Measurements from ENCODE around the gene WDR11.

WDR11 gene

DNA sequence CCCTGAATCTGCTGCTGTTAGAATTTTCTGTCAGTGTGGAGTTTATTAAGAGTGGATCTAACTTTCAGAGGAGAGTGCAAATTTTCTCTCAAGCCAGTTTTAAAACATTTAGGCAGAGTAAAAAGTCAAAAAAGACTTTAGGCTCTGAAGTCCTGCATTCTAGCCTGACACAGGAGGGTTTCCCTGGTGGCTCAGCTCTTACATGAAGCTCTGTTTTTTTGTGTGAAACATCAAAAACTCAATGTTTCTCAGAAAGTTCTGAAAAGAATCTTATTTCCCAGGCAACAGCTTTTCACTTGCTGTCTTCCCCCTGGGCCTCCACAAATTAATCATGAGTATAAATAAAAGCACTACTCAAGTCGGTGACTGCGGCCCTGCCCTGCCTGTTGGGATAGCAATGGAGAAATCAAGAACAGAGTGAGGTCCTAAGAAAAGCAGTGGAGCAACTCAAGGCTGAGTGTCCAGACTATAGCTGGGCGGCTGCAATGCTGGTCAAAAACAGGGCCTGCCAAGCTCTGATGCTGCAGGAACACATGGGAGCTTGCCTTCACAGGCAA lies 22.3 kb upstream of the WDR11 start:
- TF ChIP-seq, protein P1, sequence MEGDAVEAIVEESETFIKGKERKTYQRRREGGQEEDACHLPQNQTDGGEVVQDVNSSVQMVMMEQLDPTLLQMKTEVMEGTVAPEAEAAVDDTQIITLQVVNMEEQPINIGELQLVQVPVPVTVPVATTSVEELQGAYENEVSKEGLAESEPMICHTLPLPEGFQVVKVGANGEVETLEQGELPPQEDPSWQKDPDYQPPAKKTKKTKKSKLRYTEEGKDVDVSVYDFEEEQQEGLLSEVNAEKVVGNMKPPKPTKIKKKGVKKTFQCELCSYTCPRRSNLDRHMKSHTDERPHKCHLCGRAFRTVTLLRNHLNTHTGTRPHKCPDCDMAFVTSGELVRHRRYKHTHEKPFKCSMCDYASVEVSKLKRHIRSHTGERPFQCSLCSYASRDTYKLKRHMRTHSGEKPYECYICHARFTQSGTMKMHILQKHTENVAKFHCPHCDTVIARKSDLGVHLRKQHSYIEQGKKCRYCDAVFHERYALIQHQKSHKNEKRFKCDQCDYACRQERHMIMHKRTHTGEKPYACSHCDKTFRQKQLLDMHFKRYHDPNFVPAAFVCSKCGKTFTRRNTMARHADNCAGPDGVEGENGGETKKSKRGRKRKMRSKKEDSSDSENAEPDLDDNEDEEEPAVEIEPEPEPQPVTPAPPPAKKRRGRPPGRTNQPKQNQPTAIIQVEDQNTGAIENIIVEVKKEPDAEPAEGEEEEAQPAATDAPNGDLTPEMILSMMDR (IDR thresholded peaks at IDR 0.05), result no peak

DNA sequence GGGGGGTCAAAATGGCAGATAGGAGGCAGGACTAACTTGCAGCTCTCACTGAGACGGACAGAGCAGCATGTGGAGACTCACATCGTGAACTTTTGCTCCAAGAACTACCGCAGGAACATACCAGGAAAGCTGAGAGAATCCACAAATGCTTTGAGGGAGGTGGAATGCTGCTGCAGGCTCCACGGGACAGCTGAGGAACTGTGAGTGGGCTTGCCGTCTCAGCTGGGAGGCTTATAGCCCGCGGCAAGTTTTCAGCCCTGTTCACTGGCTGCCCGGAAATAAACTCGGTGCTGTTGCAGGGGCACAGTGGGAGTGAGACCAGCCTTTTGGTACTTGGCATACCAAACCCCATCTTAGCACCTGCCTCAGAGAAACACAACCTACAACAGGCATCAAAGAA lies 19.1 kb upstream of the WDR11 start:
- TF ChIP-seq, protein P1 (IDR thresholded peaks at IDR 0.05), result no peak

DNA sequence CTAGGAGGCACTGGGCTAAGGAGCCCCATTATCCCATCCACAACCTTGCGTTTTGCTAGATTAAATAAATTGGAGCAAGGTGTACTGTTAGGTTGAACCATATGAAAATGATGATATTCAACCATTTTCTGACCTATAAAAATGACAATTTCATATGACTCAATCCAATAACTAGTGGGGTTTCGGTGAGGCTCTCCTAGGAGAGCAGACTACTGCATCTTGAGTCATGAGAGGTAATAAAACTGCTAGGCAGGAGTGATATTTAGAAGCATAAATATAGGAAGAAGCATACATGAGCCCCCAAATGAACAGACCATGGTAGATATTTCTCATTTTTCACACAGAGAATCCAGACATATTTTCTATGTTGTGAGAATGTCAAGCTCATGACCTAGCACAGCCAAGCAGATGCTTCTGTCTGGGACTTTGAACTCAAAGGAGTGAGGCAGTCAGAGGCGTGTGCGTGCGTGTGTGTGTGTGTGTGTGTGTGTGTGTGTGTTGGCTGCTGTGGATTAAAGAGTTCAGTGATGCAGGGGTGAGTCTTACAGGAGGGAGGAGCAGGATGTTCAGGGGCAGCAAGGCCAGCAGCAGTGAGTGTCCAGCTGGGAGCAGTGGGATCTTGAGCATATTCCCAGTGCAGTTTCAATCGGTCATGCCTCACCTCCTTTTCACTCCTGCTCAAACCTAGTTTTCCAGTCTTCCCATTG lies 17.8 kb upstream of the WDR11 start:
- TF ChIP-seq, protein P1 (IDR thresholded peaks at IDR 0.05), result no peak

DNA sequence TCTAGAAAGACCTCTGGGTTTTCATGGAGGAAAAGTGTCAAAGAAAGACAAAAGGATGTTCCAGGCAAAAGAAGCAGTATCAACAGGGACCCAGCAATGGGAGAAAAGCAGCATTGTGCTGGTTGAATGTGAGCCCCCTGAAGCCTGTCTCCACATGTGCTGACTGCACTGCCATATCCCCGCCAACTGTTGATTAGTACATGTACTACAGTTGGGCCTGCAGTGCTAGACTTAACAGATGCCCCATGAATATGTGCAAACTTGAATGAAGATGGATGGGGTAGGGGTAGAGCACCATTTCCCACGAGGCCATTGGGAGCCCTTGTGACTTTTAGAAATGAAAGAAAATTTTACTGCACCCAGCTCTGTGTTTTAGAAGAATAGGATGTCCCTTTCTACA lies 15.6 kb upstream of the WDR11 start:
- TF ChIP-seq, protein P1 (IDR thresholded peaks at IDR 0.05), result no peak

DNA sequence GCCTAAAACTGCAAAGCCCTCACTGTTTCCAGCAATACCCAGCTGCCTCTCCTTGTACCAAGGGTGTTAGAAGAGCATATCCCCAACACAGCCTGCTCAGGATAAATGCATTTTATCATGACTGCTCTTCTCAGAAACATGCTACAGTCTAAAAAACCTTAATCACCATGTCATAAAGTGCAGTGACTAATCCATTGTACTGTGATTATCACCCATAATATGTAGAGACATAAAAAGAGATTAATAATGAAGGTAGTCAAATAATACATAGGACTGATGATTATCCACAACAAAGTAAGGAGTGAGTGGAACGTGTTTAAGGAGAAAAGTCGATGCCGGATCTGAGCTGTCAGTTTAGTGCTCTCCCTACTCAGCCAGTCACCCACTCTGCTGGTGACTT lies 12.2 kb upstream of the WDR11 start:
- TF ChIP-seq, protein P1 (IDR thresholded peaks at IDR 0.05), result no peak

DNA sequence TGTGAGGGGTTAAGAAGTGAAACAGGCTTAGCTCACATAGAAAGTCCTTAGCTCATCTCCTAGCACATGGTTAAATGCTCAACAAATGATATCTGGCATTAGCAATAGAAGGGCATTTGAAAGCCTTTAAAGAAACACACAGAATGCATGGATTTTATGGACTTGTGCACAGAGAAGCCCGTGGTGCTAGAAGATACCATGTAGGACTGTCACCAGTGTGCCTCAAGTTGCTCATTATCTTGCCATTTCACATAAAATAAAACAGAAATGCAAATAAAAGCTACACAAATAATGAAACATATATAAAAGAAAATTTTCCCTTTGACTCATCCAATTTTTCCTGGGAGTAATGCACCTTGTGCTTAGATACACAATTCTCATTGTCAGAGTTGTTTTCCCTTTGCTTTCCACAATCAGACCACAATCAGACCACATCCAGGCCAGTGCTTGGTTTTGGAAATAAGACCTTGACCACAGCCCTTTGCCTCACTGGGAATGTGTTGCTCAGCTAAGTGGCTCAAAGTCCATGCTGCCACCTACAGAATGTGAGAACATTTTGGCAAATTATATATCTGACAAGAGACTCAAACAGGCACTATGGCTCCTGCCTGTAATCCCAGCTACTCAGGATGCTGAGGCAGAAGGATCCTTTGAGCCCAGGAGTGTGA lies 9.5 kb upstream of the WDR11 start:
- TF ChIP-seq, protein P1 (IDR thresholded peaks at IDR 0.05), result no peak

DNA sequence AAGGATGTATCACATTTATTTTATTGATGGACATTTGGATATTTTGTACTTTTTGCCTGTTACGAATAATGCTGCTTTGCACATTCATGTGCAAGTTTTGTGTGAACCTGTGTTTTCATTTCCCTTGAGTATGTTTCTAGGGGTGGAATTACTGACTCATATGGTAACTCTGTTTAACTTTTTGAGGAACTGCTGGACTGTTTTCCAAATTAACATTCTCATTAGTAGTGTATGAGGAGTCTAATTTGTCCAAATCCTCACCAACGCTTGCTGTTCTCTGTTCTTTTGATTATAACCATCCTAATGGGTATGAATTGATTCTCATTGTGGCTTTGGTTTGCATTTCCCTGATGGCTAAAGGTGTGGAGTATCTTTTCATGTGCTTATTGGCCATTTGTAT lies 3.2 kb downstream of the WDR11 start:
- TF ChIP-seq, protein P1 (IDR thresholded peaks at IDR 0.05), result no peak

Measured in LNCAP (cell line).